Gastroesophageal sphincter (tissue), 2 donors: Measurements from ENCODE around the gene NIF3L1.

Experiments used
- EP300 ChIP-seq: sonication (generic); formaldehyde crosslinking; IDR thresholded peaks from one replicate; pipeline ENCODE4 v1.6.1; 2017; ENCODE audit warnings: antibody characterized with exemption, mild to moderate bottlenecking
- POLR2A ChIP-seq, 2 donors: fragments of 450-650 bp; IDR thresholded peaks; one replicate each; pipeline ENCODE4 v1.6.1; 2017; ENCODE audit warnings: antibody characterized with exemption in 2 of 2, mild to moderate bottlenecking in 2 of 2, moderate library complexity in 1 of 2

- TF ChIP-seq EP300 = no peak
- no peak for TF ChIP-seq POLR2A (IDR thresholded peaks at IDR 0.05)
Measured at GRCh38 chr2:200877443-200877842, 11.7 kb upstream of the NIF3L1 start.
